Esophagus muscularis mucosa (tissue), 4 donors: ENCODE results near the gene CCL24.
"Not testable (repeated sequence)": the region's sequence is repeated elsewhere in the genome, so short reads cannot be mapped to it uniquely, and the experiment has no call there.

Experiments used
- CTCF ChIP-seq, 3 experiments: fragments of 200-600 bp in 2 of 3; fragments of 450-650 bp in 1 of 3; sonication (generic) in 2 of 3; IDR thresholded peaks; one replicate each; pipeline ENCODE4 v1.5.1; 2017 to 2019; ENCODE audit warnings: antibody characterized with exemption in 3 of 3, mild to moderate bottlenecking in 2 of 3, moderate library complexity in 1 of 3
- EP300 ChIP-seq: sonication (generic); formaldehyde crosslinking; IDR thresholded peaks from one replicate; pipeline ENCODE4 v1.6.1; 2017; ENCODE audit warnings: antibody characterized with exemption
- POLR2AphosphoS5 ChIP-seq, 2 donors: sonication (generic); formaldehyde crosslinking; IDR thresholded peaks; one replicate each; pipeline ENCODE4 v1.6.1; 2017; ENCODE audit warnings: antibody characterized with exemption in 2 of 2

- not testable (repeated sequence) for TF ChIP-seq CTCF (IDR thresholded peaks at IDR 0.05); EP300; POLR2AphosphoS5 (IDR thresholded peaks at IDR 0.05)
These were observed 21.0 kb downstream of the CCL24 start for GRCh38 chr7:75792567-75792966.
